Middle frontal gyrus (tissue), 1 donor: ENCODE results near the gene COG1.
A peak's percentile ranks its signal among the peaks of the same experiment; 100 is the strongest.
"Not testable (repeated sequence)": the region's sequence is repeated elsewhere in the genome, so short reads cannot be mapped to it uniquely, and the experiment has no call there.

Source experiments
- DNase-seq: peaks from one replicate; pipeline ENCODE4 v3.0.0-alpha.2; 2015; ENCODE audit warnings: low spot score; ENCODE audit errors: extremely low spot score

The COG1 gene

GRCh38 chr17:73192894-73193701, at the start of gene COG1:
Gene COG1, plus strand, starts transcription at chr17:73193055. Its CDS starts 15 bp downstream, at chr17:73193070.
- peak; percentile 81 for DNase-seq

GRCh38 chr17:73144209-73144608, 48.6 kb upstream of the COG1 start:
- DNase-seq = not testable (repeated sequence)

GRCh38 chr17:73145641-73146040, 47.2 kb upstream of the COG1 start:
- DNase-seq = no peak

- not testable (repeated sequence) for DNase-seq
These were observed 45.1 kb upstream of the COG1 start for GRCh38 chr17:73147791-73148190.

GRCh38 chr17:73148540-73149334, 44.1 kb upstream of the COG1 start:
- DNase-seq = no peak

- not testable (repeated sequence) for DNase-seq
These were observed 42.1 kb upstream of the COG1 start for GRCh38 chr17:73150622-73151300.

- no peak for DNase-seq
These were observed 40.8 kb upstream of the COG1 start for GRCh38 chr17:73151916-73152632.

- DNase-seq = no peak
These were observed 37.3 kb upstream of the COG1 start for GRCh38 chr17:73155410-73156165.

GRCh38 chr17:73156166-73156840, 36.6 kb upstream of the COG1 start:
- DNase-seq = peak; percentile 37

GRCh38 chr17:73156887-73157520, 35.9 kb upstream of the COG1 start:
- DNase-seq = no peak

- no peak for DNase-seq
These were observed 35.3 kb upstream of the COG1 start for GRCh38 chr17:73157521-73157890.

- DNase-seq = no peak
These were observed 34.7 kb upstream of the COG1 start for GRCh38 chr17:73158133-73158532.

- DNase-seq = no peak
These were observed 31.8 kb upstream of the COG1 start for GRCh38 chr17:73160980-73161630.

GRCh38 chr17:73163043-73163442, 29.8 kb upstream of the COG1 start:
- DNase-seq = no peak

- DNase-seq = no peak
These were observed 27.0 kb upstream of the COG1 start for GRCh38 chr17:73165616-73166404.

GRCh38 chr17:73166731-73167581, 25.9 kb upstream of the COG1 start:
- no peak for DNase-seq

- DNase-seq = no peak
These were observed 24.2 kb upstream of the COG1 start for GRCh38 chr17:73168667-73169066.
